Endothelial cell of hepatic sinusoid (primary cell): Measurements from ENCODE around the gene CHCHD3.
"Not testable (repeated sequence)": the region's sequence is repeated elsewhere in the genome, so short reads cannot be mapped to it uniquely, and the experiment has no call there.

Experiments used
- in situ Hi-C: cut with HindIII; loops from 2 replicates; pipeline ENCODE4 v1.10.0; 2017; ENCODE audit warnings: low sequenced_read_pairs

CHCHD3 gene

GRCh38 chr7:132966754-132967469, 115.0 kb downstream of the CHCHD3 start:
- in situ Hi-C loops: no loop called here

- in situ Hi-C loops: no loop called here
Observed at GRCh38 chr7:132965951-132966350, 115.9 kb downstream of the CHCHD3 start.

- in situ Hi-C loops: no loop called here
Observed at GRCh38 chr7:132964876-132965275, 117.0 kb downstream of the CHCHD3 start.

GRCh38 chr7:132959891-132960290, 122.0 kb downstream of the CHCHD3 start:
- in situ Hi-C loops: loop anchor here (10.0 kb wide), 1 partner anchor 335 kb away; no protein-coding TSS in a partner anchor

- in situ Hi-C loops: loop anchor here (10.0 kb wide), 1 partner anchor 332 kb away; no protein-coding TSS in a partner anchor
Observed at GRCh38 chr7:132956556-132956955, 125.3 kb downstream of the CHCHD3 start.

GRCh38 chr7:132953468-132953867, 128.4 kb downstream of the CHCHD3 start:
- in situ Hi-C loops: loop anchor here (10.0 kb wide), 1 partner anchor 329 kb away; no protein-coding TSS in a partner anchor

GRCh38 chr7:132950725-132951124, 131.2 kb downstream of the CHCHD3 start:
- in situ Hi-C loops: loop anchor here (10.0 kb wide), 1 partner anchor 326 kb away; no protein-coding TSS in a partner anchor

GRCh38 chr7:132947011-132947410, 134.9 kb downstream of the CHCHD3 start:
- in situ Hi-C loops: no loop called here

- in situ Hi-C loops: no loop called here
Observed at GRCh38 chr7:132944774-132945173, 137.1 kb downstream of the CHCHD3 start.

GRCh38 chr7:132943645-132944044, 138.2 kb downstream of the CHCHD3 start:
- in situ Hi-C loops: no loop called here

GRCh38 chr7:132942701-132943100, 139.2 kb downstream of the CHCHD3 start:
- in situ Hi-C loops: no loop called here

- in situ Hi-C loops: no loop called here
Observed at GRCh38 chr7:132941905-132942304, 140.0 kb downstream of the CHCHD3 start.

GRCh38 chr7:132941428-132941827, 140.5 kb downstream of the CHCHD3 start:
- in situ Hi-C loops: no loop called here

GRCh38 chr7:132940084-132940483, 141.8 kb downstream of the CHCHD3 start:
- in situ Hi-C loops: no loop called here

- in situ Hi-C loops: no loop called here
Observed at GRCh38 chr7:132939495-132939894, 142.4 kb downstream of the CHCHD3 start.

- in situ Hi-C loops: no loop called here
Observed at GRCh38 chr7:132937286-132937685, 144.6 kb downstream of the CHCHD3 start.

GRCh38 chr7:132935608-132936007, 146.3 kb downstream of the CHCHD3 start:
- in situ Hi-C loops: no loop called here

GRCh38 chr7:132934017-132934416, 147.9 kb downstream of the CHCHD3 start:
- in situ Hi-C loops: no loop called here

- in situ Hi-C loops: no loop called here
Observed at GRCh38 chr7:132933072-132933458, 148.8 kb downstream of the CHCHD3 start.

GRCh38 chr7:132932296-132933071, 149.4 kb downstream of the CHCHD3 start:
- in situ Hi-C loops: no loop called here

- in situ Hi-C loops: no loop called here
Observed at GRCh38 chr7:132930881-132931280, 151.0 kb downstream of the CHCHD3 start.

- in situ Hi-C loops: not testable (repeated sequence)
Observed at GRCh38 chr7:132929944-132930343, 151.9 kb downstream of the CHCHD3 start.
